Pancreas (tissue), 10 donors: ENCODE results near the gene SLC6A19. TPM values are rescaled to one million over a fixed set of nuclear protein-coding genes. Genes with fewer than 3 reads are reported as not detected.
A peak's percentile ranks its signal among the peaks of the same experiment; 100 is the strongest.
"Not testable (repeated sequence)": the region's sequence is repeated elsewhere in the genome, so short reads cannot be mapped to it uniquely, and the experiment has no call there.

ENCODE experiments used
- ATAC-seq, 4 donors: fragments of 200-7000 bp; cut with Tn5 transposase; one replicate each; pipeline versions ENCODE4 v1.8.0 to v1.9.1; 2020; ENCODE audit warnings: mild to moderate bottlenecking in 4 of 4, moderate library complexity in 4 of 4
- DNase-seq, 6 donors: peaks; one replicate each; pipeline ENCODE4 v3.0.0-alpha.2; 2020
- FAIRE-seq: peaks from 2 replicates; lab custom pipeline; 2012; peaks lifted over from hg19 to GRCh38; lab: Jason Lieb, UNC
- H3K27ac ChIP-seq, 4 donors: fragments of 200-600 bp; sonication (generic); 1 replicate in 3 of 4; 2 replicates in 1 of 4; pipeline versions ENCODE4 v1.5.0 to v1.8.0; 2020
- H3K27me3 ChIP-seq, 4 donors: fragments of 200-600 bp; one replicate each; pipeline ENCODE4 v1.8.0; 2021
- H3K36me3 ChIP-seq, 3 donors: fragments of 200-600 bp; sonication (generic) in 1 of 3; one replicate each; pipeline versions ENCODE4 v1.5.0 to v1.8.0; 2020 to 2021
- H3K4me1 ChIP-seq, 3 donors: fragments of 200-600 bp; one replicate each; pipeline ENCODE4 v1.8.0; 2021
- H3K4me3 ChIP-seq, 4 donors: fragments of 200-600 bp; sonication (generic) in 2 of 4; one replicate each; pipeline versions ENCODE4 v1.5.0 to v1.8.0; 2020 to 2021
- H3K9me3 ChIP-seq, 4 donors: fragments of 200-600 bp; one replicate each; pipeline ENCODE4 v1.8.0; 2021
- CTCF ChIP-seq, 4 donors: fragments of 200-600 bp; sonication (generic) in 3 of 4; IDR thresholded peaks; one replicate each; pipeline versions ENCODE4 v1.5.0 to v1.8.0; 2021; ENCODE audit warnings: antibody characterized with exemption in 4 of 4
- WGBS, 2 donors: extraction: QIAGEN DNeasy Blood & Tissue Kit; methylation state at CpG; one replicate each; pipeline ENCODE4 v1.1.7; 2013; 5-methylcytosine and 5-hydroxymethylcytosine counted together
- intact Hi-C, 3 donors: fragments of 100-400 bp; cut with DNase I; formaldehyde crosslinking; loops; one replicate each; pipeline versions ENCODE4 v1.11.1 to v1.14.2; 2022
- polyA plus RNA-seq, 2 donors: library from polyadenylated mRNA; stranded (reverse); fragments of 200-250 nt; gene quantifications; one replicate each; pipeline ENCODE4 v1.2.3, GENCODE V29; 2013
- total RNA-seq, 6 donors: library from RNA; stranded (reverse); fragmentation: NEBNext Ultra II Directional in 4 of 6; extraction: Animal tissue kit (Norgen Biotek cat#: 25700) in 4 of 6; gene quantifications; one replicate each; pipeline versions ENCODE4 v1.2.1 to v1.2.4, GENCODE V29; 2021 to 2023
- donor health status: healthy with polysubstance abuse.
- donor health status: DM: no; HTN: no; CAD: no; lungs with moderate emphysema.
- donor health status: DM: no; HTN: no; CAD: no.
- donor health status: control.
- donor health status: control.
- donor health status: Bipolar disorder and iron deficiency.
- donor health status: DM: yes; HTN: yes; CAD: no.
- donor health status: DM: no; HTN: no; CAD: no.
- donor health status: DM: no; HTN: no; CAD: no.
- donor health status: DM: yes; HTN: yes; CAD: no.

The SLC6A19 gene
- total and polyA plus RNA-seq, 8 donors: 0.08 to 3.9 (median 0.29) TPM

DNA sequence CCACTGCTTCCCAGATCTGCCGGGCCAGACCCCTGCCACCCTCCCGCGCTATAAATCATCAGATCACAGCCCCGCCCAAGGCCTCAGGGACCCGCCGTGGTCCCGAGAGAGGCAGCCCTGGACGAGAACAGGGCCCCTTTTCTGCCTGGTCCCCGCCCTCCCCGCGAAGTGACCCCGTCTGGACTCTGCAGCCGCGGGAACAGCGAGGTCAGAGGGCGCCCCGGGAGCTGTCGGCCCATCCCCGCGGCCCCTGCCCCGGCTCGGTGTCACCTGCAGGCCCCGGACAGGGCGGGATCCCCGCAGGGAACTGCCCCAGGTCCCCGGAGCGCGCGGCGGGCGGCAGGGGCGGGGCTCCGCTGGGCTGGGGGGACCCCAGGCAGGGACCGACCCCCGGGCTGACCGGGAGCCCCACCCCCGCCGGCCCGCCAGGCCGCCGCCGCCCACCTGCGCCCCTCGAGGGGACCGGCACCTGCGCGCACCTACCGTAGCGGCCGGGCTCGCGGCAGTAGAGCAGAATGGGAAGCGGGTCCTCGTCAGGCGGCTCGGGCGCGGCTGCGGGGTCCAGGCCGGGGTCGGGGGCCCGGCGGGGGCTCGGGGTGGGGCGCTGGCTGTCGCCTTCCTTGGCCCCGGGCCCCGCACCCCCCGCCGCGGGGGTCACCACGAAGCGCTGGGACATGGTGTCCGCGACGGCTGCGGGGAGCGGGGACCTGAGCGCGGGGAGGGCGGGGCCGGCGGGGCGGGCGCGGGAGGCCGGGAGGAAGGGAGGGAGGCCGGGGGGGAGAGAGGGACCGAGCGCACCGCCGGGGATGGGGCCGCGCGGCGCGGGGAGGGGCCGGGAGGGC is 46.0 kb upstream of the SLC6A19 start:
- Histone ChIP-seq H3K36me3 (no peaks in the 10 kb centered on the region), H3K27me3 (peaks cover 0 to 6% (median 0%) of the 10 kb centered on the region in 4 donors), H3K4me3 (peak overlapping the region in 3 of 4 donors; percentile 7 to 36 (median 32)), H3K9me3 (no peaks in the 10 kb centered on the region), H3K27ac (peak overlapping the region in 3 of 4 donors; percentile 33 to 55 (median 35)), H3K4me1 (no peaks in the 10 kb centered on the region)
- intact Hi-C loops: loop anchor here in 1 of 3 donors (5.0 kb wide), 1 partner anchor 228 kb away; no protein-coding TSS in a partner anchor
- WGBS, 2 donors: 5% methylated on average over 27 to 98 of the region's 98 CpGs
- DNase-seq (peak in 1 of 6 donors; percentile 73), FAIRE-seq (no peak), ATAC-seq (peak in 3 of 4 donors; percentile 19 to 55 (median 45))
- no peak for TF ChIP-seq CTCF (IDR thresholded peaks at IDR 0.05)

DNA sequence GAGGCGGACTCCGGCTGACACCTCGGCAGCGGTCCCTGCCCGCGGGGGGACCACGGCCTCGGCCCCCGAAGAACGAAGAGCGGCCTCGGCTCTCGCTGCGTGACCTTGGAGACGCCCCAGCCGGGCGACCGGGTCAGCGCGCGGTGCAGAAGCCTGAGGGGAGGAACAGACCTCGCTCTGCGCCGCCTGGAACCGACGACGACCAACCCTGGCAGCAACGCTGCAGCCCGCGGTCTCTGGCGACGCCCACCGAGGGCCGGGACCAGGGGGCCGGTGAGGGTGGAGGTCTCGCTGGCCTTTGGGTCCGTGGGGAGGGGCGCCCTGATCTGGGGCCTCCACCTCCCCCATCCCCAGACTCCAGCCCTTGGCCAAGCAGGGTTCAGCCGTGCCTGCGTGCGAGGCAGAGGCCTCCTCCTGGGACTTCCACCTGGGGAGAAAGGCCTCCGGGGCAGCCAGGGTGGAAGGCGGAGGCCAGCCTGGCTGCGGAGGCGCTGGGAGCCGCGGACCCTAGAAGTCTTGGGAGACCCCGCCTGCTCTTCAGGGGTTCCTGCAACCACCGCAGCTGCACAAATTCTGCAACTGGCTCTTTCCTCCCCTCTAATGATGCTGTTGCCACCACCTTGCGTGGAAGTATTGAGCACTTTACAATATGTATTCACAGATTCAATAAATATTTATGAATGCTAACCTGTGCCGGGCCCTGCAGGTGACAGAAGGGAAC is 45.2 kb upstream of the SLC6A19 start:
- no peak for FAIRE-seq
- ATAC-seq: peak in 3 of 4 donors; percentile 14 to 34 (median 18)
- intact Hi-C loops: loop anchor here in 1 of 3 donors (5.0 kb wide), 1 partner anchor 229 kb away; no protein-coding TSS in a partner anchor
- DNase-seq: peak in 1 of 6 donors; percentile 74
- no peaks in the 10 kb centered on the region for H3K4me1 ChIP-seq
- H3K36me3 ChIP-seq: no peaks in the 10 kb centered on the region
- no peaks in the 10 kb centered on the region for H3K9me3 ChIP-seq
- H3K27ac ChIP-seq: peak overlapping the region in 2 of 4 donors; percentile 35 to 55
- H3K27me3 ChIP-seq: peaks cover 0 to 6% (median 0%) of the 10 kb centered on the region in 4 donors
- H3K4me3 ChIP-seq: peak overlapping the region in 2 of 4 donors; percentile 32 to 36
- no peak for TF ChIP-seq CTCF (IDR thresholded peaks at IDR 0.05)
- WGBS, 2 donors: 19 to 22% methylated on average over 47 to 51 of the region's 51 CpGs

DNA sequence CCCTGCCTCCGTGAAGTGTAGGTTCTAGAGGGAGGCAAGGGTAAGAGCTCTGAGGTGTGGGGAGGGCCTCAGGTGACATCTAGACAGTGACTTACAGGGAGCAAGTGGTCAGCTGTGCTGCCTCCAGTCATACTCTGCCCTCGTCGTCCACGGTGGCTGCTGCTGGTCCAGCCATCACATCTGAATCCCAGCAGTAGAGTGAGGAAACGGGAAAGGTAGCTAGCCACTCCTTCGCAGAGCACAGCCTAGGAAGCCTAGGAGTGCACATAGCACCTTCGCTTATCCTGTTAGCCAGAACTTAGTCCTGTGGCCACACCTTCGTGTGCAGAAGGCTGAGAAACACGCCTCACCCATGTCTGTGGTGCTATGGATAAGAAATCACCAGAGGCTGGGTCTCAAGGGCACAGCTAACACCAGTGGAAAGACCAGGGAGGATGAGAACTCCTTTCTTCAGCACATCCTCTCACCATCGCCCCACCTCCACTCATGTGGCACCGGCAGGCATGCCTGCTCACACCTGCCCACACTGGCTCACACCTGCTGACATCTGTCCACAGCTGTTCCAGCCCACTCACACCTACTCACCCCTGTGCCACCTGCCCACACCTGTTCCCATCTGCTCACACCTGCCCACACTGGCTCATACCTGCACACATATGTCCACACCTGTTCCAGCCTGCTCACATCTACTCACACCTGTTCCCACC is 44.5 kb upstream of the SLC6A19 start:
- WGBS, 2 donors: 88 to 97% methylated on average over 11 of the region's 11 CpGs

GRCh38 chr5:1157461-1157986 is 43.9 kb upstream of the SLC6A19 start:
- not testable (repeated sequence) for FAIRE-seq, H3K4me3 ChIP-seq, H3K36me3 ChIP-seq, H3K4me1 ChIP-seq, H3K27ac ChIP-seq, H3K9me3 ChIP-seq, H3K27me3 ChIP-seq, ATAC-seq
- DNase-seq: peak in 1 of 6 donors; percentile 34
- intact Hi-C loops: loop anchor here in 1 of 3 donors (5.0 kb wide), 1 partner anchor 230 kb away; no protein-coding TSS in a partner anchor
- 64 to 73% methylated on average over 2 of the region's 2 CpGs for WGBS, 2 donors

More for the DNA sequence above, 44.5 kb upstream of the SLC6A19 start:
- Histone ChIP-seq H3K27me3 (peaks cover 0 to 6% (median 0%) of the 10 kb centered on the region in 4 donors), H3K36me3 (no peaks in the 10 kb centered on the region), H3K4me1 (no peaks in the 10 kb centered on the region), H3K9me3 (no peaks in the 10 kb centered on the region), H3K27ac (no peak overlapping the region), H3K4me3 (no peak overlapping the region)
- no peak for FAIRE-seq
- TF ChIP-seq CTCF (IDR thresholded peaks at IDR 0.05): no peak
- ATAC-seq: no peak
- DNase-seq: peak in 1 of 6 donors; percentile 37
- intact Hi-C loops: loop anchor here in 1 of 3 donors (5.0 kb wide), 1 partner anchor 230 kb away; no protein-coding TSS in a partner anchor
